ENCODE measurements around the gene TNF. TPM values are rescaled to one million over a fixed set of nuclear protein-coding genes. Genes with fewer than 3 reads are reported as not detected.

TNF gene
- total and polyA plus RNA-seq, 2 of the 13 experiments (the other 11 are each of a cell fraction or from before 2014, with no cell fraction given) = not detected

DNA sequence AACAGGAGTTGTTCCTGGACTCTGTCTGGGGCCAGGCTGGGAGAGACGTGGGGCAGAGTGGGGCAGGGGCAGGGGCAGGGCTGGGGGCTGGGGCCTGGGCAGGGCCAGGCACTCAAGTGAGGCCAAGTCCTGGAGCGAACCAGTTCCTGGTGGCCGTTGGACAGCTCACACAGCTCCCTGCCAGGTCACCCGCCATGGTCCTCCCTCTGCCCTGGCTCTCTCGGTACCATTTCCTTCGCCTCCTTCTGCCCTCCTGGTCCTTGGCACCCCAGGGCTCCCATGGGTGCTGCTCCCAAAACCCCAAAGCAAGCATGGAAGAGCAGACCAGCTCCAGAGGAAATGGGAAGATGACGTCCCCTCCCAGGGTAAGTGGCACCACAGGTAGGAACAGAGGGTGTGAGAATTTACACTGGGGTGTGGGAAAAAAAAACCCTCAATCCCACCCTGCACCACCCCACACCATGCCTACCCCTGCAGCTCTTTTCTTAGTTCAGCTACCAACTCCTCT, 46.5 kb upstream of the TNF start, which contains the start of gene MCCD1 (continued):
- TF ChIP-seq ZNF766 (CRISPR knock-in tag; IDR thresholded peaks at IDR 0.05; ENCODE audit: borderline replicate concordance) = no peak
- peak; percentile 88; the same call in 1 of the 2 replicates for TF ChIP-seq AKAP8 (CRISPR knock-in tag; IDR thresholded peaks at IDR 0.05)
- TF ChIP-seq ZC3H4 (CRISPR knock-in tag; IDR thresholded peaks at IDR 0.05; ENCODE audit: borderline replicate concordance) = 0 out of 2 replicates have a peak, but pooled peaks have one; percentile 39
- TF ChIP-seq, protein P1, sequence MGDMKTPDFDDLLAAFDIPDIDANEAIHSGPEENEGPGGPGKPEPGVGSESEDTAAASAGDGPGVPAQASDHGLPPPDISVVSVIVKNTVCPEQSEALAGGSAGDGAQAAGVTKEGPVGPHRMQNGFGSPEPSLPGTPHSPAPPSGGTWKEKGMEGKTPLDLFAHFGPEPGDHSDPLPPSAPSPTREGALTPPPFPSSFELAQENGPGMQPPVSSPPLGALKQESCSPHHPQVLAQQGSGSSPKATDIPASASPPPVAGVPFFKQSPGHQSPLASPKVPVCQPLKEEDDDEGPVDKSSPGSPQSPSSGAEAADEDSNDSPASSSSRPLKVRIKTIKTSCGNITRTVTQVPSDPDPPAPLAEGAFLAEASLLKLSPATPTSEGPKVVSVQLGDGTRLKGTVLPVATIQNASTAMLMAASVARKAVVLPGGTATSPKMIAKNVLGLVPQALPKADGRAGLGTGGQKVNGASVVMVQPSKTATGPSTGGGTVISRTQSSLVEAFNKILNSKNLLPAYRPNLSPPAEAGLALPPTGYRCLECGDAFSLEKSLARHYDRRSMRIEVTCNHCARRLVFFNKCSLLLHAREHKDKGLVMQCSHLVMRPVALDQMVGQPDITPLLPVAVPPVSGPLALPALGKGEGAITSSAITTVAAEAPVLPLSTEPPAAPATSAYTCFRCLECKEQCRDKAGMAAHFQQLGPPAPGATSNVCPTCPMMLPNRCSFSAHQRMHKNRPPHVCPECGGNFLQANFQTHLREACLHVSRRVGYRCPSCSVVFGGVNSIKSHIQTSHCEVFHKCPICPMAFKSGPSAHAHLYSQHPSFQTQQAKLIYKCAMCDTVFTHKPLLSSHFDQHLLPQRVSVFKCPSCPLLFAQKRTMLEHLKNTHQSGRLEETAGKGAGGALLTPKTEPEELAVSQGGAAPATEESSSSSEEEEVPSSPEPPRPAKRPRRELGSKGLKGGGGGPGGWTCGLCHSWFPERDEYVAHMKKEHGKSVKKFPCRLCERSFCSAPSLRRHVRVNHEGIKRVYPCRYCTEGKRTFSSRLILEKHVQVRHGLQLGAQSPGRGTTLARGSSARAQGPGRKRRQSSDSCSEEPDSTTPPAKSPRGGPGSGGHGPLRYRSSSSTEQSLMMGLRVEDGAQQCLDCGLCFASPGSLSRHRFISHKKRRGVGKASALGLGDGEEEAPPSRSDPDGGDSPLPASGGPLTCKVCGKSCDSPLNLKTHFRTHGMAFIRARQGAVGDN (CRISPR knock-in tag; IDR thresholded peaks at IDR 0.05) = 0 out of 2 replicates have a peak, but pooled peaks have one; percentile 12
- TF ChIP-seq ZMAT3 (CRISPR knock-in tag; conservative IDR thresholded peaks at IDR 0.05) = no peak
- no peak for TF ChIP-seq MIER3 (CRISPR knock-in tag; IDR thresholded peaks at IDR 0.05; ENCODE audit: borderline replicate concordance)
- TF ChIP-seq, protein P2, sequence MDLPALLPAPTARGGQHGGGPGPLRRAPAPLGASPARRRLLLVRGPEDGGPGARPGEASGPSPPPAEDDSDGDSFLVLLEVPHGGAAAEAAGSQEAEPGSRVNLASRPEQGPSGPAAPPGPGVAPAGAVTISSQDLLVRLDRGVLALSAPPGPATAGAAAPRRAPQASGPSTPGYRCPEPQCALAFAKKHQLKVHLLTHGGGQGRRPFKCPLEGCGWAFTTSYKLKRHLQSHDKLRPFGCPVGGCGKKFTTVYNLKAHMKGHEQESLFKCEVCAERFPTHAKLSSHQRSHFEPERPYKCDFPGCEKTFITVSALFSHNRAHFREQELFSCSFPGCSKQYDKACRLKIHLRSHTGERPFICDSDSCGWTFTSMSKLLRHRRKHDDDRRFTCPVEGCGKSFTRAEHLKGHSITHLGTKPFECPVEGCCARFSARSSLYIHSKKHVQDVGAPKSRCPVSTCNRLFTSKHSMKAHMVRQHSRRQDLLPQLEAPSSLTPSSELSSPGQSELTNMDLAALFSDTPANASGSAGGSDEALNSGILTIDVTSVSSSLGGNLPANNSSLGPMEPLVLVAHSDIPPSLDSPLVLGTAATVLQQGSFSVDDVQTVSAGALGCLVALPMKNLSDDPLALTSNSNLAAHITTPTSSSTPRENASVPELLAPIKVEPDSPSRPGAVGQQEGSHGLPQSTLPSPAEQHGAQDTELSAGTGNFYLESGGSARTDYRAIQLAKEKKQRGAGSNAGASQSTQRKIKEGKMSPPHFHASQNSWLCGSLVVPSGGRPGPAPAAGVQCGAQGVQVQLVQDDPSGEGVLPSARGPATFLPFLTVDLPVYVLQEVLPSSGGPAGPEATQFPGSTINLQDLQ (CRISPR knock-in tag; IDR thresholded peaks at IDR 0.05) = no peak
- TF ChIP-seq ZNF207 (IDR thresholded peaks at IDR 0.05; ENCODE audit: borderline replicate concordance) = no peak
- no peak for TF ChIP-seq ZNF570 (CRISPR knock-in tag; IDR thresholded peaks at IDR 0.05; ENCODE audit: borderline replicate concordance)
- TF ChIP-seq NBN (conservative IDR thresholded peaks at IDR 0.05) = no peak
- TF ChIP-seq, protein P3, sequence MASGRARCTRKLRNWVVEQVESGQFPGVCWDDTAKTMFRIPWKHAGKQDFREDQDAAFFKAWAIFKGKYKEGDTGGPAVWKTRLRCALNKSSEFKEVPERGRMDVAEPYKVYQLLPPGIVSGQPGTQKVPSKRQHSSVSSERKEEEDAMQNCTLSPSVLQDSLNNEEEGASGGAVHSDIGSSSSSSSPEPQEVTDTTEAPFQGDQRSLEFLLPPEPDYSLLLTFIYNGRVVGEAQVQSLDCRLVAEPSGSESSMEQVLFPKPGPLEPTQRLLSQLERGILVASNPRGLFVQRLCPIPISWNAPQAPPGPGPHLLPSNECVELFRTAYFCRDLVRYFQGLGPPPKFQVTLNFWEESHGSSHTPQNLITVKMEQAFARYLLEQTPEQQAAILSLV (CRISPR knock-in tag; IDR thresholded peaks at IDR 0.05; ENCODE audit: borderline replicate concordance) = peak; percentile 42; the same call in 1 of the 2 replicates
- TF ChIP-seq HMGA1 (CRISPR knock-in tag; conservative IDR thresholded peaks at IDR 0.05) = no peak
- TF ChIP-seq, protein P4, sequence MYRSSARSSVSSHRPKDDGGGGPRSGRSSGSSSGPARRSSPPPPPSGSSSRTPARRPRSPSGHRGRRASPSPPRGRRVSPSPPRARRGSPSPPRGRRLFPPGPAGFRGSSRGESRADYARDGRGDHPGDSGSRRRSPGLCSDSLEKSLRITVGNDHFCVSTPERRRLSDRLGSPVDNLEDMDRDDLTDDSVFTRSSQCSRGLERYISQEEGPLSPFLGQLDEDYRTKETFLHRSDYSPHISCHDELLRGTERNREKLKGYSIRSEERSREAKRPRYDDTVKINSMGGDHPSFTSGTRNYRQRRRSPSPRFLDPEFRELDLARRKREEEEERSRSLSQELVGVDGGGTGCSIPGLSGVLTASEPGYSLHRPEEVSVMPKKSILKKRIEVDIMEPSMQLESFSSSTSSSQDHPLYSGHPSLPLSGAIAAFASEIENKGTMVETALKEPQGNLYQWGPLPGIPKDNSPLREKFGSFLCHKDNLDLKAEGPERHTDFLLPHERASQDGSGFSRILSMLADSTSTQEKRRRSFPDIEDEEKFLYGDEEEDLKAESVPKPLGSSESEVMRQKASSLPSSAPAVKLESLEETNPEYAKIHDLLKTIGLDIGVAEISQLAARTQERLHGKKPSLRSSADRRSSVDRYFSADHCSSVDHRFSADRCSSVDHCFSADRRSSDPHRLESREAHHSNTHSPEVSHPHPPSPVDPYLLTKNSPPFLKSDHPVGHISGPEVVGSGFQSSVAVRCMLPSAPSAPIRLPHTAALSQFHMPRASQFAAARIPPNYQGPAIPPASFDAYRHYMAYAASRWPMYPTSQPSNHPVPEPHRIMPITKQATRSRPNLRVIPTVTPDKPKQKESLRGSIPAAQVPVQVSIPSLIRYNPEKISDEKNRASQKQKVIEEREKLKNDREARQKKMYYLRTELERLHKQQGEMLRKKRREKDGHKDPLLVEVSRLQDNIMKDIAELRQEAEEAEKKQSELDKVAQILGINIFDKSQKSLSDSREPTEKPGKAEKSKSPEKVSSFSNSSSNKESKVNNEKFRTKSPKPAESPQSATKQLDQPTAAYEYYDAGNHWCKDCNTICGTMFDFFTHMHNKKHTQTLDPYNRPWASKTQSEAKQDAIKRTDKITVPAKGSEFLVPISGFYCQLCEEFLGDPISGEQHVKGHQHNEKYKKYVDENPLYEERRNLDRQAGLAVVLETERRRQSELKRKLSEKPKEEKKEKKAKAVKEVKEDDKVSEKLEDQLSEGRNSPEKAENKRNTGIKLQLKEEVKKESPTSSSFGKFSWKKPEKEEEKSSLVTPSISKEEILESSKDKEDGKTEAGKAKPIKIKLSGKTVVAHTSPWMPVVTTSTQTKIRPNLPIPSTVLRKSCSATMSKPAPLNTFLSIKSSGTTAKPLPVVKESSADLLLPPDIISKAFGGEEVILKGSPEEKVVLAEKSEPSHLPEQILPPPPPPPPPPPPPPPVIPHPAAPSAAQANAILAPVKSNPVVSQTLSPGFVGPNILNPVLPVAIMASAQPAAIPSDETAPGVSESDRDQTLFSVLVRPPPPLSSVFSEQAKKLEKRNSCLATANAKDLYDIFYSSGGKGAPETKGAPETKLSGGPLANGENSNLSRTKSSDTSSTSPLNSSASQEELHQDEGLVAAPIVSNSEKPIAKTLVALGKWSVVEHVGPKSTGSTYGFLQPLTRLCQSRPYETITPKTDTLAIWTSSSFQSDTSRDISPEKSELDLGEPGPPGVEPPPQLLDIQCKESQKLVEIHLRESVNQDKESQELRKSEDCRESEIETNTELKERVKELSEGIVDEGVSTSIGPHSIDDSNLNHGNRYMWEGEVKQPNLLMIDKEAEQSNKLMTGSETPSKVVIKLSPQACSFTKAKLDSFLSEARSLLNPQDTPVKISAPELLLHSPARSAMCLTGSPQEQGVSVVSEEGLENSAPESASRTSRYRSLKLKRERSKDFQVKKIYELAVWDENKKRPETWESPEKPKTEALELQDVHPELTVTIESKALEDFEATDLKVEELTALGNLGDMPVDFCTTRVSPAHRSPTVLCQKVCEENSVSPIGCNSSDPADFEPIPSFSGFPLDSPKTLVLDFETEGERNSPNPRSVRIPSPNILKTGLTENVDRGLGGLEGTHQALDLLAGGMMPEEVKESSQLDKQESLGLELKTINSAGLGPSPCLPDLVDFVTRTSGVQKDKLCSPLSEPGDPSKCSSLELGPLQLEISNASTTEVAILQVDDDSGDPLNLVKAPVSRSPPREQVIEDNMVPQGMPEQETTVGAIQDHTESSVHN (CRISPR knock-in tag; IDR thresholded peaks at IDR 0.05) = no peak
